GM18519 (cell line): ENCODE results near the gene FAM9A.
"Not testable (repeated sequence)": the region's sequence is repeated elsewhere in the genome, so short reads cannot be mapped to it uniquely, and the experiment has no call there.

Experiments used
- ATAC-seq: cut with Tn5 transposase; IDR thresholded peaks from one replicate; pipeline ENCODE4 v1.9.1; 2021; ENCODE audit warnings: mild to moderate bottlenecking, moderate library complexity; ENCODE audit not compliant: unreplicated experiment, low FRiP score

FAM9A gene

DNA sequence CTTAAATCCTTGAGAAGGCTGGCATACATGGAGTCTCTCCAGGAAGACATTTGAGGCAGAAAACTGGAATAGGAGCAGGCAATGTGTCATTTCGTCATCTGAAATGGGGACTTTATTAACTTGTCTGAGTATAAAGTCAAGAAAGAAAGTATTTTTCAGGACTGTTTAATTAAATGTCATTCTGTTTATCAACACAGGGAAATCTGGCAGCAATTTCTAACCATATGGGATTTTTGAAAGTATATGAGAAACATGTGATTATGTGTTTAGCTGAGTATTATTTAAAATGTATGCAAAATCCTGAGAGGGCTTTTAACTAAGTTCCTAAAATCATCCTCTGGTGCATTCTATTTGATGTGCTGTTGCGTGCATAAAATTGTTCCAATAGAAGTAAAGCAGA lies 3.9 kb upstream of the FAM9A start:
- no peak for ATAC-seq

DNA sequence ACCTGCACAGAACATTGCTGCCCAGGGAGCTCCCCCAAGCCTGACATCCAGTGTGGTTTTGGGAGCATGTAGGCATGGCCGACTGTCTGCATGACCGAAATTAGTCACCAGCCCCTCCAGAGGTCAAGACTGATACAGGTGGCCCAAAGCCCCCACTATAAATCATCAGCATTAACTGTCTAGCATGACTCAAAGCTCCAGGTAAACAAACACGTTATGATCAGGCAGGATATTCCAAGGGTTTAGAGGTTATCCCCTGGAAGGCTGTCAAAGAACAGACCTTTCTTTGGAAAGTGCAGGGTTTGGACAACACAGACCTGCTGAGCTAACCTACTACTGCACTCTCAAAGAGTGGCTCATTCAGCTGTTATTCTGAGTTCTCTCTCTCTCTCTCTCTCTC lies 2.1 kb upstream of the FAM9A start:
- ATAC-seq = no peak

DNA sequence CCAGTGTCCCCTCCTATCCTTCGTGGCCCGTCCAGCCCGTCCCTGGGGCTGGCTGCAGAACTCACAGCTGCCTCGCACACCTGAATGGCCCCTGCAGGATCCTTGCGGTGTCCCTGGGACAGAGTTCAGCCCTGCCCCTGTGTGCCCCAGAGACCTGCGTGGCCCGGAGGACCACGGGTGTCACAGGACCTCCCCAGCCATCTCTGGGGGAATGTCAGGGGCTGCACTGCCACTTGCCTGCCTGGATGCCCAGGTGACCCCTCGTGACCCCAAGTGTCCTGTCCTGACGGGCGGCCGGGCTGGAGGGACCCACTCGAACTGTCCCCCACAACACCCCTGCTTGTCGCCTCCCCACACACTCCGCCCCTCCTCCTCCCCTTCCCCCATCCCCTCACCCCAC lies 832 bp downstream of the FAM9A start:
- not testable (repeated sequence) for ATAC-seq

DNA sequence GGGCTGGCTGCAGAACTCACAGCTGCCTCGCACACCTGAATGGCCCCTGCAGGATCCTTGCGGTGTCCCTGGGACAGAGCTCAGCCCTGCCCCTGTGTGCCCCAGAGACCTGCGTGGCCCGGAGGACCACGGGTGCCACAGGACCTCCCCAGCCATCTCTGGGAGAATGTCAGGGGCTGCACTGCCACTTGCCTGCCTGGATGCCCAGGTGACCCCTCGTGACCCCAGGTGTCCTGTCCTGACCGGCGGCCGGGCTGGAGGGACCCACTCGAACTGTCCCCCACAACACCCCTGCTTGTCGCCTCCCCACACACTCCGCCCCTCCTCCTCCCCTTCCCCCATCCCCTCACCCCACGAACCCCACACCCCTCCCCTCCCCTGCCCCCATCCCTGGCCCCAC lies 1.9 kb downstream of the FAM9A start:
- not testable (repeated sequence) for ATAC-seq

DNA sequence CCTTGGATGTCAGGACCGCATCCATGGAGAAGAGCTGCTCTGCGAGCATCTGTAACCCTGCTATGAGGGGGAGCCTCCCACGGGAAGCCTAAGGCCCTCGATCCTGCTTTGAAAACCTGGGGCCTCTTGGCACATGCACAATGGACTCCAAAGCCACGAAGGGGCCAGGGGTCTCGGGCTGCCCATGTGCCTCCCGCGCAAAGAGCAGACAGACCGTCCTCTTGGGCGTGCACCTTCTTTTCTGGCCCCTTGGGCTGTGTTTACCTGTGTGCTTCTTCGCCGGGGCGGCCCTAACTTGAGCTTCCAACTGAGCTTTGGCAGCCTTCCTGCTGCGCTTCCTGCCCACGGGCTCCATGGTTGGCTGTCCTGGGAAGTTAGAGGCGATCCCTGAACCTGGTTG lies 2.5 kb downstream of the FAM9A start:
- ATAC-seq = not testable (repeated sequence)

DNA sequence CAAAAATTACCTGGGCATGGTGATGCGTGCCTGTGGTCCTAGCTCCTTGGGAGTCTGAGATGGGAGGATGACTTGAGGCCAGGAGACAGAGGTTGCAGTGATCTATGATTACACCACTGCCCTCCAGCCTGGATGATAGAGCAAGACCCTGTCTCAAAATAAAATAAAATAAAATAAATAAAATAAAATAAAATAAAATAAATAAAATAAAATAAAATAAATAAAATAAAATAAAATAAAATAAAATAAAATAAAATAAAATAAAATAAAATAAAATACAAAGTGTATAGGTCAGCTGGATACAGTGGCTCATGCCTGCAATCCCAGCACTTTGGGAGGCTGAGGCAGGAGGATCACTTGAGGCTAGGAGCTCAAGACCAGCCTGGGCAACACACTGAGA lies 14.1 kb downstream of the FAM9A start:
- ATAC-seq = not testable (repeated sequence)

DNA sequence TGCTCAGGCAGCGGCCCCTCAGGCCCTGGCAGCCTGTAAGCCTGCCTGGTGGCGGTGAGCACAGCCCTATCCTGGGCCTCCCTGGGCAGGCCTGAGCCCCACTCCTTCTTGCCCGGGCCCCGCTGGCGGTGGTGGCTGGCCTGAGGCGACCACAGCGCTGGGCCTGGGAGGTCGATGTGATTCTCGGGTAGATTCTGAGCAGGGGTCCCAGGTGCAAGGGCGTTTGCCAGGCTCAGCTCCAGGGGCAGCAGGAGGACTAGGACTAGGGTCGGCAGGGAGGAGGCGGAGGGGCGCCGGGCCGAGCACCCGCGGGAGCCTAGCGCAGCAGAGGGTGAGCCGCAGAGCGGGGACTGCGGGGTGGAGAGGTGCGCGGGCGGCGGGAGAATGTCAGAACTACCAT lies 17.0 kb downstream of the FAM9A start:
- no peak for ATAC-seq

DNA sequence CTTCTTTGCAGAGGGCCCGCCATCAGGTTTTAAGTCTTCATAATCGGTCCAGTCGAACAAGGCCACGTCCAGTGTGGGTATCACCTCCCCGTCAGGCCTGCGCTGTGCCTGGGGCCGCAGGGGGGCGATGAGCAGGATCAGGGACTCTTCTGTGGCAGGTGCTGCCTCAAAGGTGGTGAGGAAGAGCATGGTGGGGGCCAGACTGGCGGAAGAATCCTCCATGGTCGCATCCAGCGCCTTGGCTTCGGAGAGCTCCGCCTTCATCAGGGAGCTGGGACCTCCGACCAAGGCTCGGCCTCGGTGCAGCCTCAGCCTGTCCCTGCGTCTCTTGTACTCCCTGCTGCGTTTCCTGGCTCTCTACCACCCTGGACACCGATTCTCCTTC lies 17.5 kb downstream of the FAM9A start:
- ATAC-seq = no peak

DNA sequence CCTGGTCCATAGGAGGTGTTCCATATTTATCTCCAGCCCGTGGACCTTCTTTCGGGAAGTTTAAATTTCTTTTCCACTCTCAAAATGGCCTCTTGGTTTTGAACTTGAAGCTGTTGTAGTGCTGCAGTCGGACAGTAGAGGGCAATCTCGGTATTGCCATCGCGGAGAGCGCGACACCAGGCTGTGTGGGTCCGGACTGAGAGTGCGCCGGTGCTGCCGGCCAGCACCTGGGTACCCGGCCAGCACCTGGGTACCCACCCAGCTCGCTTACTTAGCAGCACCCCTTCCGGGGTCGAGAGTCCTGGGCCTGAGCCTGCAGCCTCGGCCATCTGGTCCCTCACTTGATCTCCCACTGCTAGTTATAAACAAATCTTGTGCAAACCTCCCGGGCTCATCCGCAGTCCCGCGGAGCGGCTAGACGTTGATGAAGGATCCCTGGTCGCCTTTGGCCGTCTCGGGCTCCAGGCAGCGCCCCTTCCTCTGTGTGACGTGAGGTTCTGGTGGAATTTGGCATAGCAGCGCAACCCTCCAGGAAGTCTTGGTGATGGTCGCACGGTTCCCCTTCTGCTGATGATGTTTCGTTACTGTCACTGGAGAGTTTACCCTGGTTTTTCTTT lies 18.0 kb downstream of the FAM9A start:
- ATAC-seq = no peak

DNA sequence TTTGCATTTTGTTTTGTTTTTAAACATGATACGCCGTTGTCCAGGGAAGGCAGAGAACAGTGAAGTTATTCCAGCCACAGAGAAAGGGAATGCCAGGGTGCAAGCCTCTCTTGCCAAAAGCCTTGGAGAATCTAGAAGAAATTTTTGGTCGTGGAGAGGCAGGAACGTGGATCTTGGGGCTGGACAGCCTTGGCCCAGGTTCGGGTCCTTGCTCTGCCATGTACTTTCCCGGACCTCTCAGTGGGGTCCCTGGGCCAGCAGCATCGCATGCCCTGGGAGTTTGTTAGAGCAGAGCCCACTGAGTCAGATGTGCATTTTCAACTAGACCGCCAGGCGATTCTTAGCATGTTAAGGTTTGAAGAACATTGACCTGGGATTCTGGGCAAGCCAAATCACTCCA lies 18.6 kb downstream of the FAM9A start:
- no peak for ATAC-seq

DNA sequence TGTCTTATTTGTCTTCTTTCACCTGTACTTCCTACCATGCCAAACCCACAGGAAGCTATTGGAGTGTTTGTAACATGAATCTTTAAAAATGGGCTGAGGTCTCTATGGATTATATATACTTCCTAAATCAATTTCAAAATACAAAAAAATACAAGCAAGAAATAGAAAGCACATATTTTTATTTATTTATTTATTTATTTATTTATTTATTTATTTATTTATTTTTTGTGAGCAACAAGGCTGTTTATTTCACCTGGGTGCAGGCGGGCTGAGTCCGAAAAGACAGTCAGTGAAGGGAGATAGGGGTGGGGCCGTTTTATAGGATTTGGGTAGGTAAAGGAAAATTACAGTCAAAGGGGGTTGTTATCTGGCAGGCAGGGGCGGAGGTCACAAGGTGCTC lies 19.3 kb downstream of the FAM9A start:
- ATAC-seq = not testable (repeated sequence)

DNA sequence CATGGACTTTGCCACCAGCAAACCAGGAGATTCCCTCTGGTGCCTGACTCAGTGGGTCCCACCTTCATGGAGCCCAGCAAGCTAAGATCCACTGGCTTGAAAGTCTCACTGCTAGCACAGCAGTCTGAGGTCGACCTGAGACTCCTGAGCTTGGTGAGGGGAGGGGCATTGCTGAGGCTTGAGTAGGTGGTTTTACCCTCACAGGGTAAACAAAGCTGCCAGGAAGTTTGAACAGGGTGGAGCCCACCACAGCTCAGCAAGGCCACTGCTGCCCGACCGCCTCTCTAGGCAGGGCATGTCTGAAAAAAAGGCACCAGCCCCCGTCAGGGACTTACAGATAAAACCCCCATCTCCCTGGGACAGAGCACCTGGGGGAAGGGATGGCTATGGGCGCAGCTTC lies 28.1 kb downstream of the FAM9A start:
- ATAC-seq = no peak

DNA sequence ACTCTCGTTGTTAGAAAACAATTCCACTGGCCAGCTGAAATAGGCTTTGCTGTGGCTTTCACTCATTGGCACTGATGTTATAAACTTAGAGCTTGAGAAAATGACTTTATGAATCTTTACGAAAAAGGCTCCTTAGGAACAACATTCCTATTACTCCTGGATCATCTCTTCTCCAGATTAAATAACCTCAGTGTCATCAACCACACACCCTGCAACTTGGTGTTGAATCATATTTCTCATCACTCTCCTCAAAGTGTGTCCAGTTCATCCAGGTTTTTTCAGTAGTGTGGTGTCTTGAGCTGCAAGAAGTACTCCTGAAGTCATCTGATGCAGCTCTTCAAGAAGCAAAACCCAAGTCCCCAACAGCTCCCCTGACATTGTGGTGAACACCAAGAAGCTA lies 41.2 kb downstream of the FAM9A start:
- no peak for ATAC-seq

DNA sequence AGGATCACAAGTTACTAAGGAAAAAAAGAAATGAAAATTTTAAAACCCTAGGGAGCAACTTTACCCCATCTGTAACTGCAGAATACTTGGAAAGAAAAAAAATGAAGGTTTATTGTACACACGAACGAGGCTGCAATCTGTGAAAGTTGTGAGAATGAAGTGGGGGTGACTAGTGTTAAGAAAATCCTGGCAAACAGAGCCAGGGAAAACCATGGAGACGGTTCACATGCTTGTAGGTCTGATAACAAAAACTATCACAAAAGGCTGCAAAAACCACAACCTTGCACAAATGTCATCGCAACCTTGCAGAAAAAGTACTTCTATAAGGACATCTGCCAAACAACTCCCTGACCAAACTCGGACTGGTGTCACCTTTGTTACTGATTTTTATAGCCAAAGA lies 42.5 kb downstream of the FAM9A start:
- ATAC-seq = not testable (repeated sequence)

DNA sequence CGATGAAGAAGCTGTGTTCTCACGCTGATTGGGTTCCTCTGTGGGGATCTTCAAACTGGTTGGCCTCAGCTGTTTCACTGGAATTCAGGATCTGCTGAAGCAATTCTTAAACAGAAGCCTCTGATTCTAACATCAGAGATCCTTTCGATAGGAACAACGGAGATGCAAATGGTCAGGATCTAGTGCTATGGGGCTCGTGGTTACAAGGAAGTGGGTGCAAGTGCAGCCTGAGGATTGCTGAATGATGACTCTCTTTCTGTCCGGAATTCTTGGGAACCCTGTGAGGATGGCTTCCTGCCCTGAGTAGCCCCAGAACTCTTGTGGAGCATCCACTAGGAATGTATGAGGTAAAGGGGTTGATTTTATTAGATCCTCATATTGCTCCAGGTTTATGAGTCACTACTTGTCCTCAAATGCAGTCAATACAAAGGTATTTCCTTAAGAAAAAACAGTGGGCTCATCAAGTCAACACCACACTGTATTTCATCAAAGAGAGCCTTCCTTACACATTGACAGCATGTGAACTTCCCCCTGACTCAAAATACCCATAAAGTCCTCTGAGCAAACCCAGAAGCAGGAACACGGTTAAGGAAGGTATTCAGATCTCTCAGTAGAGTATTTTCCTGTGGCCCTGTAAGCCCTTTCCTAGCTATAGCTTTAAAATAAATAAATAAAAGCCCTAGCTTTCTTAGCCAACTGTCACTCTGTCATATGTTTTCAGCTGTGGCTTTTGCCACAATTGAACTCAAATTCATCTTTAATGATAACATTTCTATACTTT lies 43.4 kb downstream of the FAM9A start:
- not testable (repeated sequence) for ATAC-seq

DNA sequence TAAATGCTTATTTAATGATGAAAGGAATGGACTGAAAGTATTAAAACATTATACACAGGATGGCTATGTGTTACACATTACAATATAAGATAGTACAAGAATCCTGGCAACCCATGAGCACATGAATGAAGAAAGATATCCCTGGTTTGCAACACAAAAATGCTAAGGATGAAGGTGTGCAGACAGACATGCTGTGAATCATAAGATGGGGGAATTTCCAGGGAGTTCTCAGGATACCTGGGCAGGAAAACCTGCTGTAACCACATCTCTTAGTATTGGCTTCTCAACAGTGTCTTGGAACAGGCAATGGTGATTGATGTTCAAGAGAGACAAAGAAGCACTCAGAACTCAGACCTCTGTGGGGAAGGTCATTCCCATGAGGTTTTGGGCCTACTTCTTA lies 45.4 kb downstream of the FAM9A start:
- no peak for ATAC-seq

DNA sequence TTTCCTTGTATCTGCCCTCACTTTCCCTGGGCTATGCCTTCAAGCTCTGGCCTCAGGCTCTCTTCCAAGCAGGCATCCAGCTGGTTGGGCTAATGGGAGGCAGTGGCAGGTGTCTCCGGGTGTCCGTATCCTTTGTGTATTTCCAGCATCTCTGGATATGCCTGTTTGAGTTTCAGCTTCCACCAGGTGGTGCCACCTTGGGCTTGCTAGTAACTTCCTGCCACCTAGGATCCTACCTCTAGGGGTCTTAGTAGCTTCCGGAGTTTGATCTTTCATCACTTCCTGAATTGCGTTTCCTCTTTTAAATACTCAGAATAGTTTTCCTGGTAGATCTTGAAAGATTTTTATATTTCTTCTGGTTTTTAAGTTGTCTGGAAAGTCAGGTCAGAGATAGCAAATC lies 46.1 kb downstream of the FAM9A start:
- ATAC-seq = no peak

DNA sequence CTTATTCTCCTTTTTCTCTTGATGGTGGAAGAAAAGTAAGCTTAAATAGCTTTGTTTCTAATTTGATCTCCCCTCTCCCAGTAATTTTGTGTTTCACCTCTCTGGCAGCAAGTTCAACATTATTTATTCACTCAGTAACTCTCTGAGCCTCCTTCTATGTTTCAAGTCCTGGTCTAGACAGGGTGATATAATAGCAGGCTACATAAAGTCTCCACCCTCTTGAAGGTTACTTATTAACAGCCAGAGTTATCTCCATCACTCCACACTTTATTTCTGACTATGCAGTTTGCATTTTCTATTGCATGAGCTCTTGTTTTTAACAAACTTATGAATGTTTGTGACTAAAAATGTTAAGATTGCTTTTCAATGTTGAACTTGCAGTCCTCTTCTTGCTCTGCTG lies 51.5 kb downstream of the FAM9A start:
- no peak for ATAC-seq

DNA sequence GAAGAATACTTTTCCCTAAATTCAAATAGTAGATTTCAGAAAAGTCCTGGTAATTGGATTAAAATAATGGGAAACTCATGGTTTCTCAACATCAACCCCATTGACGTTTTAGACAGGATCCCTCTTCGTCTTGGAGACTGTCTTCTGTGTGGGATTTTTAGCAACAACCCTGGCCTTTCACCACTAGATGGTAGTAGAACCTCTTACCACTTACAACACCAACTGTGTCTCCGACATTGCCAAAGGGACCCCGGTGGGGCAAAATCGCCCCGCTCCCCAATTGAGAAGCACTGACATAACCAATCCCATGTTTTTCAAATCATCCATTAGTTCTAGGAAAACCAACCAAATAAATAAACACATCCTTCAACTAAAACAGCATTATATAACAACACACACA lies 52.3 kb downstream of the FAM9A start:
- ATAC-seq = no peak

DNA sequence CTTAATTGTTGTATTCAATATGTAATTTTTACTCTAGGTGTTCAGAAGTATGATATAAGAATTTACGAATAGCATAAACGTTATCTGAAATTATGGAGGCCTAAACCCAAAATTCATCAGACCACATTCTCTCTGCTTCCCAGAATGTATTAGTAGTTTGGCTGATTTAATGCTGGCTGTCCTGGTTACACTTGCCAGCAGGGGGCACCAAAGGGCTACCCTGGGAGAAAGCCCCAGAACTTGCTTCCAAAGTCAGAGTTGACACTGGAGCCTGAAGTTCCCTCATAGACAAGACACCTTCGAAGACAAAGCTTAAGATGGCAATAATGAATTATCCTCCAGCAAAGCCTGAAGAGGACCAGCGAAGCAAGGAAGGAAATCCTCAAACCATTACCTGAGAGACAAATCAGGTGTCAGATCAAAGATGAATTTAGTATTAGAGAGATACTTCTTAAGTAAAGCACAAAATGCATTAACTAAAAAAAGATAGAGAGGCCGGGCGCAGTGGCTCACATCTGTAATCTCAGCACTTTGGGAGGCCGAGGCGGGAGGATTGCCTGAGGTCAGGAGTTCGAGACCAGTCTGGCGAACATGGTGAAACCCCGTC lies 58.0 kb downstream of the FAM9A start:
- no peak for ATAC-seq

DNA sequence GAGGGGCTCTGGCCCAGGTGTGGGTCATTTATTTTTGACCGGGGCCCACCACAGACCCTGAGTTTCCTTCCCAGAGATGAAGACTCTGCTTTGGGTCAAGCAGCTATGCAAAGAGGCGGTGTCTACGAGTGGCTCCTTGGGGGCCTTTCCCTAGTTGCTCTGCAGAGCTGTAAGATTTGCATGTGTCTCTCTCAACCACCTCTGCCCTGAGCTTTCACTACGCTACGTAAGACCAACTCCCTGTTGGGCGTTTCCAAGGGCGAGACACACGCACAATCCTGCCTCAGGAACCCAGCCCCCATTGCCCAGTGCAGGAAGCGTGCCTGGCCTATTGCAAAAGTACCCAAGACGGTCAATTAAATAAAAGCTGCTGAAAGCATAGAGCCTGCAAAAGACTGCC lies 59.2 kb downstream of the FAM9A start:
- ATAC-seq = no peak
